ENCODE measurements around the gene POLR3F.

- TF ChIP-seq CGGBP1 (CRISPR knock-in tag; IDR thresholded peaks at IDR 0.05) (no peak), SP1 (CRISPR knock-in tag; IDR thresholded peaks at IDR 0.05) (no peak), POLR2A (conservative IDR thresholded peaks at IDR 0.05) (no peak), SREBF2 (CRISPR knock-in tag; IDR thresholded peaks at IDR 0.05) (no peak), FOXM1 (IDR thresholded peaks at IDR 0.05; ENCODE audit: low read depth) (no peak), FOXM1 (CRISPR knock-in tag; IDR thresholded peaks at IDR 0.05; ENCODE audit: low read depth) (no peak), EZH2 (IDR thresholded peaks at IDR 0.05; ENCODE audit: borderline replicate concordance, low read depth, low read length) (no peak), FOXA3 (CRISPR knock-in tag; conservative IDR thresholded peaks at IDR 0.05 in 1 of 2, IDR thresholded peaks at IDR 0.05 in 1 of 2) (no peak)
Measured at GRCh38 chr20:18533491-18533890, 66.3 kb downstream of the POLR3F start.
